HepG2 (cell line): Measurements from ENCODE around the gene COL25A1.

Source experiments
- BCL3 ChIP-seq: sonication (generic); formaldehyde crosslinking; IDR thresholded peaks from 2 replicates; pipeline ENCODE4 v1.5.1; 2020; ENCODE audit warnings: mild to moderate bottlenecking, missing genetic modification reagents, moderate library complexity
- CEBPB ChIP-seq: IDR thresholded peaks from 2 replicates; pipeline ENCODE4 v1.6.1; 2011; ENCODE audit warnings: low read depth, low read length, improper control_type of control experiment, borderline replicate concordance
- CTCF ChIP-seq: sonication (generic); formaldehyde crosslinking; IDR thresholded peaks from 2 replicates; pipeline ENCODE4 v1.5.0; 2020; ENCODE audit warnings: mild to moderate bottlenecking, missing genetic modification reagents, moderate library complexity
- GTF2F1 ChIP-seq: fragments of 150-350 bp; IDR thresholded peaks from 2 replicates; pipeline ENCODE4 v1.6.1; 2014; ENCODE audit warnings: low read length
- HNRNPLL ChIP-seq: fragments of 200-400 bp; formaldehyde crosslinking; IDR thresholded peaks from 2 replicates; pipeline ENCODE4 v1.6.1; 2017; ENCODE audit warnings: mild to moderate bottlenecking, low read depth, low read length; ENCODE audit not compliant: poor library complexity, severe bottlenecking
- NFRKB ChIP-seq: fragments of 450-650 bp; IDR thresholded peaks from 2 replicates; pipeline ENCODE4 v1.6.1; 2017
- TFE3 ChIP-seq: IDR thresholded peaks from 2 replicates; pipeline ENCODE4 v1.6.1; 2016
- U2AF2 ChIP-seq: fragments of 200-400 bp; formaldehyde crosslinking; IDR thresholded peaks from 2 replicates; pipeline ENCODE4 v1.6.1; 2017; ENCODE audit warnings: low read depth, mild to moderate bottlenecking, low read length
- USF2 ChIP-seq, 2 experiments: sonication (generic) in 1 of 2; formaldehyde crosslinking in 1 of 2; IDR thresholded peaks; 2 replicates each; pipeline versions ENCODE4 v1.5.1 to v1.6.1; 2011 to 2020; ENCODE audit warnings: borderline replicate concordance in 1 of 2, low read depth in 1 of 2, low read length in 1 of 2, mild to moderate bottlenecking in 1 of 2, missing genetic modification reagents in 1 of 2, moderate library complexity in 1 of 2
- YY1 ChIP-seq: IDR thresholded peaks from 2 replicates; pipeline ENCODE4 v1.6.1; 2011; ENCODE audit warnings: low read length, low read depth, moderate library complexity, mild to moderate bottlenecking; ENCODE audit not compliant: insufficient read depth, insufficient replicate concordance
- ZBTB7A ChIP-seq: sonication (generic); formaldehyde crosslinking; IDR thresholded peaks from 2 replicates; pipeline ENCODE4 v1.8.0; 2022; ENCODE audit warnings: mild to moderate bottlenecking, missing genetic modification reagents
- ZNF207 ChIP-seq: fragments of 450-650 bp; IDR thresholded peaks from 2 replicates; pipeline ENCODE4 v1.6.1; 2016; ENCODE audit warnings: antibody characterized with exemption, borderline replicate concordance

- TF ChIP-seq U2AF2 (no peak), GTF2F1 (no peak), NFRKB (no peak), BCL3 (no peak), YY1 (no peak), HNRNPLL (no peak), ZBTB7A (CRISPR knock-in tag) (no peak), CEBPB (no peak), CTCF (CRISPR knock-in tag) (no peak), ZNF207 (no peak), TFE3 (CRISPR knock-in tag) (no peak), USF2 (IDR thresholded peaks at IDR 0.05; ENCODE audit: low read depth, low read length) (no peak), USF2 (CRISPR knock-in tag; IDR thresholded peaks at IDR 0.05; ENCODE audit: borderline replicate concordance) (no peak)
Observed at GRCh38 chr4:109183931-109184490, 118.4 kb downstream of the COL25A1 start.
